ENCODE measurements around the gene SLC9C2. TPM values are rescaled to one million over a fixed set of nuclear protein-coding genes. Genes with fewer than 3 reads are reported as not detected.

The SLC9C2 gene
- total RNA-seq, 1 donor from 2014 or later, result 0.54 TPM

DNA sequence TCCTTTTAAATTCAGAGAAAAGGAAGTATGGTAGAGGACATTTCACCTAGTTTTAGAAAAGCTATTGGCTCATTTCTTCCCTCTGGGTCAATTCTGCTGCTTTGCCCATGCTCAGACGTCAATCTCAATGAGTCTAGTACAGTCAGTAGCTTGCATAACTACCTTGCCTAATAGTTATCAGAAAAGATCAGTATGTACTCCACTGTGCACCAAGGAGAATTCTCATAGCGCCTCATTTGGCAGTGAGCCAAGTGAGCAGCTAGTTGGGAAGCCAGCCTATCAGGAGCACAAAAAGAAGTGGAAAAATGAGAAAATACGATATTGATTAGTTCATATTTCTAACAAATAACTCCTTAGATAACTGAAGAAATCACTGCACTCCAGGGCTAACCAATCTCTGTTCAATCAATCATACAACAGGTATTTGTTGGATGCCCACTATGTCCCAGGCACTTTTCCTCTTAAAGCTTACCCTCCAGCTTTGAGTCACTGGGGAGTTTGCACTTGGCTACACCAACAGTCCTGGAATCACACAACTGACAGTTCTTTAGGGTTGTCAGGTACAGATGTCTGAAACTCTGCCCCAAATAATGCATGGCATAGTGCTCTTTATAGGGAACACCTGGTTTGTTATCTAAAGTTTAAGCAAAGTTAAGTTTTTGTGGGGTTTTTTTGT lies 75.6 kb downstream of the SLC9C2 start:
- no peaks in the 10 kb centered on the region for H3K36me3 Mint-ChIP-seq (ENCODE audit: low read depth, unreplicated experiment)
- H3K4me1 Mint-ChIP-seq (ENCODE audit: low read depth, unreplicated experiment), result peaks cover 30% of the 10 kb centered on the region
- no peaks in the 10 kb centered on the region for H3K36me3 ChIP-seq (ENCODE audit: insufficient read depth, low read length)
- H3K27ac Mint-ChIP-seq (ENCODE audit: unreplicated experiment), result no peak overlapping the region
- no peak overlapping the region for H3K4me2 ChIP-seq (ENCODE audit: low read length)
- H3K4me1 ChIP-seq (ENCODE audit: insufficient read depth, low read length), result no peaks in the 10 kb centered on the region
- H3K9ac ChIP-seq (ENCODE audit: low read length), result no peak overlapping the region
- no peaks in the 10 kb centered on the region for H3K27me3 Mint-ChIP-seq (ENCODE audit: low read depth, unreplicated experiment)
- no peak for TF ChIP-seq EZH2 (IDR thresholded peaks at IDR 0.05; ENCODE audit: insufficient read depth, low read length)
- TF ChIP-seq, protein P1, sequence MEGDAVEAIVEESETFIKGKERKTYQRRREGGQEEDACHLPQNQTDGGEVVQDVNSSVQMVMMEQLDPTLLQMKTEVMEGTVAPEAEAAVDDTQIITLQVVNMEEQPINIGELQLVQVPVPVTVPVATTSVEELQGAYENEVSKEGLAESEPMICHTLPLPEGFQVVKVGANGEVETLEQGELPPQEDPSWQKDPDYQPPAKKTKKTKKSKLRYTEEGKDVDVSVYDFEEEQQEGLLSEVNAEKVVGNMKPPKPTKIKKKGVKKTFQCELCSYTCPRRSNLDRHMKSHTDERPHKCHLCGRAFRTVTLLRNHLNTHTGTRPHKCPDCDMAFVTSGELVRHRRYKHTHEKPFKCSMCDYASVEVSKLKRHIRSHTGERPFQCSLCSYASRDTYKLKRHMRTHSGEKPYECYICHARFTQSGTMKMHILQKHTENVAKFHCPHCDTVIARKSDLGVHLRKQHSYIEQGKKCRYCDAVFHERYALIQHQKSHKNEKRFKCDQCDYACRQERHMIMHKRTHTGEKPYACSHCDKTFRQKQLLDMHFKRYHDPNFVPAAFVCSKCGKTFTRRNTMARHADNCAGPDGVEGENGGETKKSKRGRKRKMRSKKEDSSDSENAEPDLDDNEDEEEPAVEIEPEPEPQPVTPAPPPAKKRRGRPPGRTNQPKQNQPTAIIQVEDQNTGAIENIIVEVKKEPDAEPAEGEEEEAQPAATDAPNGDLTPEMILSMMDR (IDR thresholded peaks at IDR 0.05; ENCODE audit: insufficient read depth, low read depth, low read length), result no peak
- FAIRE-seq (no peak), DNase-seq (ENCODE audit: low read depth) (no peak)
- H3K9me3 Mint-ChIP-seq (ENCODE audit: unreplicated experiment), result no peaks in the 10 kb centered on the region
- H3K4me3 Mint-ChIP-seq (ENCODE audit: unreplicated experiment), result no peak overlapping the region
- no peak overlapping the region for H3K4me3 ChIP-seq (ENCODE audit: insufficient read depth, low read depth, low read length)
- H3K9me3 ChIP-seq (ENCODE audit: insufficient read depth, low read depth, low read length), result no peaks in the 10 kb centered on the region
- H3K27me3 ChIP-seq (ENCODE audit: insufficient read depth, low read length), result no peaks in the 10 kb centered on the region
- no peaks in the 10 kb centered on the region for H4K20me1 ChIP-seq (ENCODE audit: insufficient read depth, low read length)
- no peak overlapping the region for H3K27ac ChIP-seq (ENCODE audit: low read depth, low read length)
- no peaks in the 10 kb centered on the region for H3K79me2 ChIP-seq (ENCODE audit: insufficient read depth, low read length)
- H2AFZ ChIP-seq (ENCODE audit: low read depth, low read length), result no peak overlapping the region

DNA sequence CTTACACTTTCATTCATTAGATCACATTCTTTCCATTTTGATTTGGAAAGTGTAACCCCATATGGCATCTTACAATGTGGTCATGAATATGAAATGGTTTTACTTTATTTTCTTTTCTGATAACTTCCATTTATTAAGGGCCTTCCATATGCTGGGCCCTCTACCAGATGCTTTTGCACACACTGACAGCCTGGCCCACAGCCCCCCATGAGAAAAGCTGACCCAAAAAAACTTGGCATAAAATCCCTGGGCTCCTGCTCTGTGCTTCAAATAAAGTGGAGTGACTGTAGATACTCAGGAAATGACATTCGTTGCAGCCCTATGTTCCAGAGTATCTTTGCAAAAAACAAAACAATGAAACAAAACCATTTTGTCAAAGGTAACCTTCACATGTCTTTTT lies 76.9 kb downstream of the SLC9C2 start:
- H3K4me3 Mint-ChIP-seq (ENCODE audit: unreplicated experiment), result no peak overlapping the region
- no peak overlapping the region for H3K9ac ChIP-seq (ENCODE audit: low read length)
- H3K36me3 Mint-ChIP-seq (ENCODE audit: low read depth, unreplicated experiment), result no peaks in the 10 kb centered on the region
- H2AFZ ChIP-seq (ENCODE audit: low read depth, low read length), result no peak overlapping the region
- H3K27ac Mint-ChIP-seq (ENCODE audit: unreplicated experiment), result no peak overlapping the region
- TF ChIP-seq, protein P1 (IDR thresholded peaks at IDR 0.05; ENCODE audit: insufficient read depth, low read depth, low read length), result no peak
- no peak for TF ChIP-seq EZH2 (IDR thresholded peaks at IDR 0.05; ENCODE audit: insufficient read depth, low read length)
- H3K36me3 ChIP-seq (ENCODE audit: insufficient read depth, low read length), result no peaks in the 10 kb centered on the region
- H3K27me3 ChIP-seq (ENCODE audit: insufficient read depth, low read length), result no peaks in the 10 kb centered on the region
- H3K79me2 ChIP-seq (ENCODE audit: insufficient read depth, low read length), result no peaks in the 10 kb centered on the region
- H3K4me3 ChIP-seq (ENCODE audit: insufficient read depth, low read depth, low read length), result no peak overlapping the region
- H3K4me2 ChIP-seq (ENCODE audit: low read length), result no peak overlapping the region
- no peaks in the 10 kb centered on the region for H4K20me1 ChIP-seq (ENCODE audit: insufficient read depth, low read length)
- peaks cover 19% of the 10 kb centered on the region for H3K4me1 Mint-ChIP-seq (ENCODE audit: low read depth, unreplicated experiment)
- H3K9me3 Mint-ChIP-seq (ENCODE audit: unreplicated experiment), result no peaks in the 10 kb centered on the region
- H3K27ac ChIP-seq (ENCODE audit: low read depth, low read length), result no peak overlapping the region
- no peaks in the 10 kb centered on the region for H3K4me1 ChIP-seq (ENCODE audit: insufficient read depth, low read length)
- no peaks in the 10 kb centered on the region for H3K27me3 Mint-ChIP-seq (ENCODE audit: low read depth, unreplicated experiment)
- FAIRE-seq (no peak), DNase-seq (ENCODE audit: low read depth) (no peak)
- no peaks in the 10 kb centered on the region for H3K9me3 ChIP-seq (ENCODE audit: insufficient read depth, low read depth, low read length)

DNA sequence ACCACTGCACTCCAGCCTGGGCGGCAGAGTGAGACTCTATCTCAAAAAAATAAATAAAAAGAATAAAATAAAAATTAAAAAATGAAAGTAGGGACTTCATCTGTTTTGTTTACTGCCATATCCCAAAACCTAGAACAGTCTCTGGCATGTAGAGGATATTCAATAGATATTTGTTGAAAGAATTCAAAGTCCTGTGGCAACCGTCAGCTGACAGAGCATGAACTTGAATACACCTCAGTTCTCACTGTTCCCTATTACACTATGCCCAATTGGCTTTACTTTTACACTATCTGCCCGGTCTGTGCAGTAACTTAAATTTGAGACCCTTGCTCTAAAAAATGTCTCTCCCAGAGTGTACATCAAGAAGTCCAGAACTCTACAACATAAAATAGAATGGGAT lies 79.5 kb downstream of the SLC9C2 start:
- FAIRE-seq, result no peak

More for the DNA sequence above, 79.5 kb downstream of the SLC9C2 start:
- no peak overlapping the region for H3K4me3 ChIP-seq (ENCODE audit: insufficient read depth, low read depth, low read length)
- H3K4me1 ChIP-seq (ENCODE audit: insufficient read depth, low read length), result no peaks in the 10 kb centered on the region
- H3K79me2 ChIP-seq (ENCODE audit: insufficient read depth, low read length), result no peaks in the 10 kb centered on the region
- no peaks in the 10 kb centered on the region for H3K36me3 ChIP-seq (ENCODE audit: insufficient read depth, low read length)
- Mint-ChIP-seq H3K27ac (ENCODE audit: unreplicated experiment) (no peak overlapping the region), H3K4me3 (ENCODE audit: unreplicated experiment) (no peak overlapping the region), H3K4me1 (ENCODE audit: low read depth, unreplicated experiment) (peaks cover 4% of the 10 kb centered on the region), H3K9me3 (ENCODE audit: unreplicated experiment) (no peaks in the 10 kb centered on the region), H3K27me3 (ENCODE audit: low read depth, unreplicated experiment) (no peaks in the 10 kb centered on the region), H3K36me3 (ENCODE audit: low read depth, unreplicated experiment) (no peaks in the 10 kb centered on the region)
- H4K20me1 ChIP-seq (ENCODE audit: insufficient read depth, low read length), result no peaks in the 10 kb centered on the region
- no peak overlapping the region for H3K9ac ChIP-seq (ENCODE audit: low read length)
- H3K4me2 ChIP-seq (ENCODE audit: low read length), result no peak overlapping the region
- no peaks in the 10 kb centered on the region for H3K27me3 ChIP-seq (ENCODE audit: insufficient read depth, low read length)
- no peaks in the 10 kb centered on the region for H3K9me3 ChIP-seq (ENCODE audit: insufficient read depth, low read depth, low read length)
- no peak overlapping the region for H3K27ac ChIP-seq (ENCODE audit: low read depth, low read length)
- no peak for TF ChIP-seq EZH2 (IDR thresholded peaks at IDR 0.05; ENCODE audit: insufficient read depth, low read length)
- no peak for DNase-seq (ENCODE audit: low read depth)
- no peak overlapping the region for H2AFZ ChIP-seq (ENCODE audit: low read depth, low read length)

All from astrocyte (in vitro differentiated cells and primary cell).